IPS-15b (cell line): ENCODE results near the gene SENP6.
A peak's percentile ranks its signal among the peaks of the same experiment; 100 is the strongest.
"Not testable (repeated sequence)": the region's sequence is repeated elsewhere in the genome, so short reads cannot be mapped to it uniquely, and the experiment has no call there.

Experiments
- H3K27me3 ChIP-seq: one replicate; pipeline ENCODE4 v1.6.1; 2013; ENCODE audit warnings: low read length; ENCODE audit not compliant: control insufficient read depth, insufficient read depth
- H3K36me3 ChIP-seq: one replicate; pipeline ENCODE4 v1.6.1; 2013; ENCODE audit warnings: low read length; ENCODE audit not compliant: control insufficient read depth, insufficient read depth
- H3K4me1 ChIP-seq: one replicate; pipeline ENCODE4 v1.6.1; 2013; ENCODE audit warnings: mild to moderate bottlenecking, low read length; ENCODE audit not compliant: control insufficient read depth, insufficient read depth
- H3K4me3 ChIP-seq: one replicate; pipeline ENCODE4 v1.5.1; 2013; ENCODE audit warnings: low read depth, low read length
- H3K9ac ChIP-seq: one replicate; pipeline ENCODE4 v1.6.1; 2013; ENCODE audit warnings: low read depth, mild to moderate bottlenecking, low read length
- H3K9me3 ChIP-seq: one replicate; pipeline ENCODE4 v1.6.1; 2013; ENCODE audit warnings: mild to moderate bottlenecking, low read length; ENCODE audit not compliant: control insufficient read depth, insufficient read depth

Gene SENP6

GRCh38 chr6:75581231-75581630 lies 20.4 kb upstream of the SENP6 start:
- H3K4me3 ChIP-seq, result no peak overlapping the region
- no peaks in the 10 kb centered on the region for H3K36me3 ChIP-seq
- H3K9me3 ChIP-seq, result no peaks in the 10 kb centered on the region
- H3K27me3 ChIP-seq, result no peaks in the 10 kb centered on the region
- no peaks in the 10 kb centered on the region for H3K4me1 ChIP-seq
- no peak overlapping the region for H3K9ac ChIP-seq

- not testable (repeated sequence) for H3K9me3 ChIP-seq, H3K36me3 ChIP-seq, H3K4me3 ChIP-seq, H3K27me3 ChIP-seq, H3K4me1 ChIP-seq, H3K9ac ChIP-seq
Measured at GRCh38 chr6:75584552-75584951, 17.1 kb upstream of the SENP6 start.

- Histone ChIP-seq H3K4me3 (no peak overlapping the region), H3K9ac (no peak overlapping the region), H3K4me1 (no peaks in the 10 kb centered on the region), H3K36me3 (no peaks in the 10 kb centered on the region), H3K9me3 (no peaks in the 10 kb centered on the region), H3K27me3 (no peaks in the 10 kb centered on the region)
Measured at GRCh38 chr6:75588948-75589347, 12.7 kb upstream of the SENP6 start.

- Histone ChIP-seq H3K9ac (no peak overlapping the region), H3K4me3 (no peak overlapping the region), H3K27me3 (no peaks in the 10 kb centered on the region), H3K9me3 (no peaks in the 10 kb centered on the region), H3K36me3 (no peaks in the 10 kb centered on the region), H3K4me1 (no peaks in the 10 kb centered on the region)
Measured at GRCh38 chr6:75590370-75590769, 11.3 kb upstream of the SENP6 start.

GRCh38 chr6:75596380-75596779 lies 5.3 kb upstream of the SENP6 start:
- not testable (repeated sequence) for H3K4me1 ChIP-seq, H3K36me3 ChIP-seq, H3K27me3 ChIP-seq, H3K4me3 ChIP-seq, H3K9ac ChIP-seq, H3K9me3 ChIP-seq

GRCh38 chr6:75600768-75601167 lies 912 bp upstream of the SENP6 start:
- peaks cover 15% of the 10 kb centered on the region for H3K4me1 ChIP-seq
- H3K9ac ChIP-seq, result no peak overlapping the region
- no peak overlapping the region for H3K4me3 ChIP-seq
- no peaks in the 10 kb centered on the region for H3K36me3 ChIP-seq
- H3K9me3 ChIP-seq, result no peaks in the 10 kb centered on the region
- no peaks in the 10 kb centered on the region for H3K27me3 ChIP-seq

- no peaks in the 10 kb centered on the region for H3K27me3 ChIP-seq
- no peaks in the 10 kb centered on the region for H3K9me3 ChIP-seq
- H3K4me1 ChIP-seq, result peaks cover 15% of the 10 kb centered on the region
- H3K4me3 ChIP-seq, result peak overlapping the region; percentile 74
- H3K9ac ChIP-seq, result peak overlapping the region; percentile 95
- no peaks in the 10 kb centered on the region for H3K36me3 ChIP-seq
Measured at GRCh38 chr6:75602246-75603105, 796 bp downstream of the SENP6 start.

GRCh38 chr6:75603106-75603420 lies 1.4 kb downstream of the SENP6 start:
- H3K36me3 ChIP-seq, result no peaks in the 10 kb centered on the region
- no peaks in the 10 kb centered on the region for H3K27me3 ChIP-seq
- peak overlapping the region; percentile 95 for H3K9ac ChIP-seq
- H3K4me3 ChIP-seq, result peak overlapping the region; percentile 74
- peaks cover 15% of the 10 kb centered on the region for H3K4me1 ChIP-seq
- H3K9me3 ChIP-seq, result no peaks in the 10 kb centered on the region

- H3K36me3 ChIP-seq, result no peaks in the 10 kb centered on the region
- H3K9ac ChIP-seq, result no peak overlapping the region
- peak overlapping the region; percentile 74 for H3K4me3 ChIP-seq
- H3K27me3 ChIP-seq, result no peaks in the 10 kb centered on the region
- no peaks in the 10 kb centered on the region for H3K9me3 ChIP-seq
- peaks cover 19% of the 10 kb centered on the region for H3K4me1 ChIP-seq
Measured at GRCh38 chr6:75604294-75604693, 2.6 kb downstream of the SENP6 start.

GRCh38 chr6:75605635-75606034 lies 4.0 kb downstream of the SENP6 start:
- Histone ChIP-seq H3K4me3 (no peak overlapping the region), H3K36me3 (no peaks in the 10 kb centered on the region), H3K9ac (no peak overlapping the region), H3K27me3 (no peaks in the 10 kb centered on the region), H3K4me1 (peaks cover 26% of the 10 kb centered on the region), H3K9me3 (no peaks in the 10 kb centered on the region)

GRCh38 chr6:75608304-75608703 lies 6.6 kb downstream of the SENP6 start:
- no peaks in the 10 kb centered on the region for H3K36me3 ChIP-seq
- no peaks in the 10 kb centered on the region for H3K27me3 ChIP-seq
- H3K9me3 ChIP-seq, result no peaks in the 10 kb centered on the region
- no peak overlapping the region for H3K9ac ChIP-seq
- H3K4me3 ChIP-seq, result no peak overlapping the region
- H3K4me1 ChIP-seq, result peaks cover 25% of the 10 kb centered on the region

GRCh38 chr6:75608956-75609533 lies 7.4 kb downstream of the SENP6 start:
- Histone ChIP-seq H3K9ac (no peak overlapping the region), H3K36me3 (no peaks in the 10 kb centered on the region), H3K4me3 (no peak overlapping the region), H3K9me3 (no peaks in the 10 kb centered on the region), H3K27me3 (no peaks in the 10 kb centered on the region), H3K4me1 (peaks cover 21% of the 10 kb centered on the region)
